Psoas muscle (tissue), 8 donors: ENCODE data around the gene DCAF4. TPM values are rescaled to one million over a fixed set of nuclear protein-coding genes. Genes with fewer than 3 reads are reported as not detected.

ENCODE experiments used
- ATAC-seq, 4 donors: fragments of 200-7000 bp; cut with Tn5 transposase; one replicate each; pipeline ENCODE4 v1.9.1; 2020; ENCODE audit warnings: moderate library complexity in 3 of 4, mild to moderate bottlenecking in 2 of 4
- DNase-seq, 2 donors: peaks; one replicate each; pipeline ENCODE4 v3.0.0-alpha.2; 2020
- H3K27ac ChIP-seq: fragments of 200-600 bp; one replicate; pipeline ENCODE4 v1.8.0; 2022
- H3K27me3 ChIP-seq, 3 donors: fragments of 200-600 bp in 1 of 3; one replicate each; pipeline versions ENCODE4 v1.6.1 to v1.8.0; 2013 to 2022; ENCODE audit warnings: low read length in 2 of 3, mild to moderate bottlenecking in 2 of 3, moderate library complexity in 1 of 3; ENCODE audit not compliant: insufficient read depth in 3 of 3
- H3K36me3 ChIP-seq, 2 donors: fragments of 200-600 bp in 1 of 2; one replicate each; pipeline versions ENCODE4 v1.6.1 to v1.8.0; 2013 to 2022; ENCODE audit warnings: low read depth in 1 of 2, mild to moderate bottlenecking in 1 of 2, moderate library complexity in 1 of 2; ENCODE audit not compliant: insufficient read depth in 1 of 2
- H3K4me1 ChIP-seq: fragments of 200-600 bp; one replicate; pipeline ENCODE4 v1.8.0; 2022
- H3K4me3 ChIP-seq: fragments of 200-600 bp; one replicate; pipeline ENCODE4 v1.8.0; 2022; ENCODE audit warnings: mild to moderate bottlenecking
- H3K9me3 ChIP-seq: fragments of 200-600 bp; one replicate; pipeline ENCODE4 v1.8.0; 2022
- WGBS, 3 donors: extraction: QIAGEN DNeasy Blood & Tissue Kit; methylation state at CpG; one replicate each; pipeline versions ENCODE4 v1.1.6 to v1.1.7; 2013; 5-methylcytosine and 5-hydroxymethylcytosine counted together
- intact Hi-C, 2 donors: fragments of 100-400 bp; cut with DNase I; formaldehyde crosslinking; loops; one replicate each; pipeline versions ENCODE4 v1.11.0 to v1.14.2; 2022
- polyA plus RNA-seq, 3 donors: library from polyadenylated mRNA; stranded (reverse); fragments of 200-250 nt; gene quantifications; one replicate each; pipeline ENCODE4 v1.2.3, GENCODE V29; 2013
- total RNA-seq, 4 donors: library from RNA; stranded (reverse); fragmentation: NEBNext Ultra II Directional in 2 of 4; extraction: Animal tissue kit (Norgen Biotek cat#: 25700) in 2 of 4; gene quantifications; one replicate each; pipeline versions ENCODE4 v1.2.1 to v1.2.4, GENCODE V29; 2021 to 2023
- TF ChIP-seq, protein P1 (sequence below): fragments of 200-600 bp; IDR thresholded peaks from one replicate; pipeline ENCODE4 v1.8.0; 2022; ENCODE audit warnings: antibody characterized with exemption
- donor health status: healthy with polysubstance abuse.
- donor health status: DM: no; HTN: no; CAD: no; lungs with moderate emphysema.
- donor health status: Bipolar disorder and iron deficiency.
- donor health status: healthy.
- donor health status: DM: yes; HTN: yes; CAD: no.
- donor health status: DM: no; HTN: no; CAD: no.
- donor health status: DM: no; HTN: no; CAD: no.
- donor health status: DM: yes; HTN: yes; CAD: no.

The DCAF4 gene
- total and polyA plus RNA-seq, 7 donors: 11.1 to 26.0 (median 18.1) TPM

DNA sequence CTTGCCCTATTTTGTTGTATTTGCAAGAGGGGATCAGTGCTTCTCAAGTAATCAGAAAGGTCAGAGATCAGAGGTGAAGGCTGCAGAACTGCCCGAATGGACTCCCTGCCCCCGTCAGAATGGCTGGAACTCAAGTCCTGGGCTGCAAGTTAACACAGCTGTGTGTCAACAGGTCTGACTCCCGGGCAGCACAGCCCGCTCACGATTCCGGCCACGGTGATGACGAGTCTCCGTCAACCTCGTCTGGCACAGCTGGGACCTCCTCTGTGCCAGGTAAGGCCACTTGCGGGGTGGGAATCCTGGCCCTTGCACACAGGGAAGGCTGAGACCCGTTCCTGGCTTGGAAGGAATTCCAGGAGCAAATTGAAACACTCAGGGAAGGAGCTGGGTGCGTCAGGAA is 13.4 kb downstream of the DCAF4 start:
- 75 to 79% (median 78%) methylated on average over 13 of the region's 13 CpGs for WGBS, 3 donors
- no peak for DNase-seq
- no peak for ATAC-seq
- no peaks in the 10 kb centered on the region for H3K27me3 ChIP-seq
- no peak overlapping the region for H3K4me3 ChIP-seq
- TF ChIP-seq, protein P1, sequence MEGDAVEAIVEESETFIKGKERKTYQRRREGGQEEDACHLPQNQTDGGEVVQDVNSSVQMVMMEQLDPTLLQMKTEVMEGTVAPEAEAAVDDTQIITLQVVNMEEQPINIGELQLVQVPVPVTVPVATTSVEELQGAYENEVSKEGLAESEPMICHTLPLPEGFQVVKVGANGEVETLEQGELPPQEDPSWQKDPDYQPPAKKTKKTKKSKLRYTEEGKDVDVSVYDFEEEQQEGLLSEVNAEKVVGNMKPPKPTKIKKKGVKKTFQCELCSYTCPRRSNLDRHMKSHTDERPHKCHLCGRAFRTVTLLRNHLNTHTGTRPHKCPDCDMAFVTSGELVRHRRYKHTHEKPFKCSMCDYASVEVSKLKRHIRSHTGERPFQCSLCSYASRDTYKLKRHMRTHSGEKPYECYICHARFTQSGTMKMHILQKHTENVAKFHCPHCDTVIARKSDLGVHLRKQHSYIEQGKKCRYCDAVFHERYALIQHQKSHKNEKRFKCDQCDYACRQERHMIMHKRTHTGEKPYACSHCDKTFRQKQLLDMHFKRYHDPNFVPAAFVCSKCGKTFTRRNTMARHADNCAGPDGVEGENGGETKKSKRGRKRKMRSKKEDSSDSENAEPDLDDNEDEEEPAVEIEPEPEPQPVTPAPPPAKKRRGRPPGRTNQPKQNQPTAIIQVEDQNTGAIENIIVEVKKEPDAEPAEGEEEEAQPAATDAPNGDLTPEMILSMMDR: no peak
- H3K27ac ChIP-seq: no peak overlapping the region
- H3K4me1 ChIP-seq: no peaks in the 10 kb centered on the region
- no peaks in the 10 kb centered on the region for H3K9me3 ChIP-seq
- H3K36me3 ChIP-seq: peaks cover 2 to 66% of the 10 kb centered on the region in 2 donors
- intact Hi-C loops: no loop called here

DNA sequence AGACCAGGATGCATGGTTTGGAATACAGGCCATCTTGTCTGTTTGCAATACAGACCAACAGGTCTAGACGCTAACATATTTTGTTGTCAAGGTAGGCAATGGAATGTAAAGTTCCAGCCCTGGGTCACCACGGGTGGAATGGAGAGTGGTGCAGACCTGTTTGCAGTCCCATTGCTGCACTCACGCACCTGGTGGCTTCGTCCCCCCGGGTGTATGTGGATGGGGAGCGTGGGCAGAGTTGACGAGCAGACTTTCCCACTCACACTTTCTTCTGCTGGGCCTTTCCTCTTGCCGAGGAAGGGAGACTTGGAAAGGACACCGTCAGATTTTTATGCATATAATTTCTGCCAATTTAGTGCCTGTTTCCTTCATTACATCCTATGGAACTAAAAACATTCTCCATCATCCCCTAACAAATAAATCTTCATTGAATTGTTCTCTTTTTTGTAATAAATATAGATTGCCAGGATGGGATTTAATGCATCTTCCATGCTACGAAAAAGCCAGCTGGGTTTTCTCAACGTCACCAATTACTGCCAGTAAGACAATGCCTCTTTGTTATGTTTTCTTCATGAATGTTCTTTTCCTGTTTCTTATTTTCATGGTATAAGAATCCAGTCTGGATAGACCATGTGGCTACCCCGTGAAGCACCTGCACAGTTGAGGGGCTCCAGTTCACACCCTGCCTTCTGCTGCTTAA is 15.2 kb downstream of the DCAF4 start:
- Histone ChIP-seq H3K4me3 (no peak overlapping the region), H3K27me3 (no peaks in the 10 kb centered on the region), H3K36me3 (peaks cover 2 to 84% of the 10 kb centered on the region in 2 donors), H3K9me3 (no peaks in the 10 kb centered on the region), H3K27ac (no peak overlapping the region), H3K4me1 (no peaks in the 10 kb centered on the region)
- TF ChIP-seq, protein P1: no peak
- intact Hi-C loops: no loop called here
- DNase-seq (no peak), ATAC-seq (no peak)
- 66 to 70% (median 67%) methylated on average over 12 of the region's 12 CpGs for WGBS, 3 donors

DNA sequence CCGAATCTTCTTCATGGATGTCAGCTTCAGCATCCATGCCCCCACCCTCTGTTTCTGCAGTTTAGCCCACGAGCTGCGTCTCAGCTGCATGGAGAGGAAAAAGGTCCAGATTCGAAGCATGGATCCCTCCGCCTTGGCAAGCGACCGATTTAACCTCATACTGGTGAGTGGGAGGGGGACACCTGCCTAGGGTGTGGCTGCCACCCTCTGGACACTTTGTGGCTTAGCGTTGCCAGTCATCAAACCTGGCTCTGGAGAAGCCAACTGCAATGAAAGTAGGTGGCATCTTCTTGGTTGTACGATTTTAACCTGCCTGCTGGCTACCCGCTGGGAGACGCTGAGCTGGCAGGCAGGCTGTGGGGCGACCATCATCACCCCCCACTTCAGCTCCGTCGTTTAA is 16.7 kb downstream of the DCAF4 start:
- H3K27ac ChIP-seq: no peak overlapping the region
- ATAC-seq (no peak), DNase-seq (no peak)
- H3K27me3 ChIP-seq: no peaks in the 10 kb centered on the region
- peaks cover 2 to 97% of the 10 kb centered on the region in 2 donors for H3K36me3 ChIP-seq
- TF ChIP-seq, protein P1: no peak
- H3K4me3 ChIP-seq: no peak overlapping the region
- no peaks in the 10 kb centered on the region for H3K4me1 ChIP-seq
- intact Hi-C loops: no loop called here
- no peaks in the 10 kb centered on the region for H3K9me3 ChIP-seq
- WGBS, 3 donors: 92 to 96% (median 92%) methylated on average over 14 of the region's 14 CpGs

DNA sequence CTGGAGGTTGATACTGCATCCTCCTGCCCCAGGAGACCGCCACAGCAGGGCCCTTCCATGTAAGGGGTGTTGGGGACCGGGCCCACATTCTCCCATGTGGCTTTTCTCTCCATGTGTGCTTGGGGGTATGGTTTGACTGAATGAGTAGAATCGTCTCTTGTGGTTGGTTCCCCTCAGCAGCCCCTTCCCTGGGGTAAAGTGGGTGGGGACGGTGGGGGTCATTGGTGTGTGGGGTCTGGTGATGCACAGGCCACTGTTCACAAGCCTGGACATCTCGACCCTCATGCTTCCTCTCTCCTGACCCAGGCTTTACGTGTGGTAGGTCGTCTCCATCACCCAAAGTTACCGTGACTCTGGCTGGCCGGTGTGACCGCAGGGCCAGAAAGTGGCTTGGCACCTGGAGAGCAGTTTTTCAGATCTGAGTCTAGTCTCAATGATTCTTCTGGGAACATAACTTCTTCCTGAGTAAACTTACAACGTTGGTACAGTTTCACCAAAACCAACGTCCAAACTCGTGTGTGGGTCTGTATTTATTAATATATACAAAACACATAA is 17.7 kb downstream of the DCAF4 start:
- no peak overlapping the region for H3K27ac ChIP-seq
- 84 to 92% (median 89%) methylated on average over 13 of the region's 13 CpGs for WGBS, 3 donors
- TF ChIP-seq, protein P1: no peak
- DNase-seq (no peak), ATAC-seq (no peak)
- peaks cover 0 to 95% of the 10 kb centered on the region in 2 donors for H3K36me3 ChIP-seq
- H3K4me3 ChIP-seq: no peak overlapping the region
- H3K27me3 ChIP-seq: no peaks in the 10 kb centered on the region
- H3K4me1 ChIP-seq: no peaks in the 10 kb centered on the region
- no peaks in the 10 kb centered on the region for H3K9me3 ChIP-seq
- intact Hi-C loops: no loop called here
